Stimulated activated CD4-positive, alpha-beta T cell treated with anti-CD3 and anti-CD28 coated beads, Interleukin-4, amount 100 ng/mL, for 1 hour (primary cell): ENCODE data around the gene GRHL1.
A peak's percentile ranks its signal among the peaks of the same experiment; 100 is the strongest.
"Not testable (repeated sequence)": the region's sequence is repeated elsewhere in the genome, so short reads cannot be mapped to it uniquely, and the experiment has no call there.

Experiments used
- DNase-seq: peaks from one replicate; pipeline ENCODE4 v3.0.0-alpha.2; 2020

Gene GRHL1

GRCh38 chr2:10012366-10012962 lies 61.0 kb downstream of the GRHL1 start:
- DNase-seq, result not testable (repeated sequence)

GRCh38 chr2:10012963-10013461 lies 61.5 kb downstream of the GRHL1 start:
- DNase-seq, result no peak

GRCh38 chr2:10013651-10014417 lies 62.3 kb downstream of the GRHL1 start:
- DNase-seq, result not testable (repeated sequence)

GRCh38 chr2:10014418-10015190 lies 63.1 kb downstream of the GRHL1 start:
- no peak for DNase-seq

GRCh38 chr2:10015376-10015989 lies 64.0 kb downstream of the GRHL1 start:
- not testable (repeated sequence) for DNase-seq

- no peak for DNase-seq
These were observed 64.7 kb downstream of the GRHL1 start for GRCh38 chr2:10016001-10016801.

- no peak for DNase-seq
These were observed 65.3 kb downstream of the GRHL1 start for GRCh38 chr2:10016802-10017258.

GRCh38 chr2:10017313-10017941 lies 65.9 kb downstream of the GRHL1 start:
- DNase-seq, result no peak

- no peak for DNase-seq
These were observed 67.7 kb downstream of the GRHL1 start for GRCh38 chr2:10019174-10019573.

- no peak for DNase-seq
These were observed 68.3 kb downstream of the GRHL1 start for GRCh38 chr2:10019602-10020400.

- no peak for DNase-seq
These were observed 70.5 kb downstream of the GRHL1 start for GRCh38 chr2:10022041-10022421.

GRCh38 chr2:10022445-10022844 lies 71.0 kb downstream of the GRHL1 start:
- no peak for DNase-seq

GRCh38 chr2:10022966-10023662 lies 71.6 kb downstream of the GRHL1 start:
- no peak for DNase-seq

- no peak for DNase-seq
These were observed 75.6 kb downstream of the GRHL1 start for GRCh38 chr2:10026940-10027569.

- DNase-seq, result no peak
These were observed 76.3 kb downstream of the GRHL1 start for GRCh38 chr2:10027660-10028330.

GRCh38 chr2:10028407-10028987 lies 77.0 kb downstream of the GRHL1 start:
- no peak for DNase-seq

- DNase-seq, result peak; percentile 38
These were observed 77.7 kb downstream of the GRHL1 start for GRCh38 chr2:10028988-10029874.

- no peak for DNase-seq
These were observed 78.4 kb downstream of the GRHL1 start for GRCh38 chr2:10029875-10030223.
